HG02623 (cell line): Measurements from ENCODE around the gene CRYGN.

Experiments used
- ATAC-seq: cut with Tn5 transposase; IDR thresholded peaks from one replicate; pipeline ENCODE4 v1.9.1; 2021; ENCODE audit warnings: moderate library complexity; ENCODE audit not compliant: unreplicated experiment

Gene CRYGN

GRCh38 chr7:151381348-151382078 is 58.4 kb downstream of the CRYGN start:
- ATAC-seq: no peak

- ATAC-seq: no peak
Observed at GRCh38 chr7:151381098-151381347, 58.9 kb downstream of the CRYGN start.

- ATAC-seq: no peak
Observed at GRCh38 chr7:151380199-151381097, 59.5 kb downstream of the CRYGN start.

- ATAC-seq: no peak
Observed at GRCh38 chr7:151379534-151380198, 60.3 kb downstream of the CRYGN start.

- no peak for ATAC-seq
Observed at GRCh38 chr7:151379193-151379520, 60.8 kb downstream of the CRYGN start.
